C4-2B (cell line): ENCODE data around the gene SMIM24.

Experiments
- CTCF ChIP-seq: fragments of 450-650 bp; conservative IDR thresholded peaks from 2 replicates; pipeline ENCODE4 v1.5.1; 2017; ENCODE audit warnings: mild to moderate bottlenecking
- ZFX ChIP-seq: fragments of 450-650 bp; IDR thresholded peaks from 2 replicates; pipeline ENCODE4 v1.6.1; 2017

GRCh38 chr19:3481241-3482090 is 1.1 kb upstream of the SMIM24 start:
- TF ChIP-seq CTCF: no peak
- no peak for TF ChIP-seq ZFX
